ENCODE results near the gene TMCO4. TPM values are rescaled to one million over a fixed set of nuclear protein-coding genes. Genes with fewer than 3 reads are reported as not detected.

TMCO4 gene
- total and polyA plus RNA-seq, 2 of the 4 experiments (the other 2 are of a cell fraction): 7.3 to 8.6 TPM

- in situ Hi-C loops (cut with MboI; ENCODE audit: low sequenced_read_pairs): no loop called here
- H3K27me3 ChIP-seq (ENCODE audit: control insufficient read depth, insufficient read depth, low read length): peaks cover 49% of the 10 kb centered on the region
- ChIA-PET CTCF (no interaction called here), POLR2A (ENCODE audit: unreplicated experiment) (no interaction called here)
- ATAC-seq (ENCODE audit: low read depth) (no peak), DNase-seq (no peak)
- no peak for TF ChIP-seq POLR2A (IDR thresholded peaks at IDR 0.05; ENCODE audit: low read depth, low read length)
- no peak for TF ChIP-seq USF2 (IDR thresholded peaks at IDR 0.05; ENCODE audit: low read depth, low read length)
- no peak for TF ChIP-seq RCOR1 (IDR thresholded peaks at IDR 0.05; ENCODE audit: insufficient replicate concordance, low read length)
- TF ChIP-seq CHD1 (IDR thresholded peaks at IDR 0.05; ENCODE audit: low read depth, low read length): no peak
- no peak for TF ChIP-seq RFX5 (IDR thresholded peaks at IDR 0.05; ENCODE audit: low read depth, low read length)
- no peak for TF ChIP-seq CTCF (conservative IDR thresholded peaks at IDR 0.05; ENCODE audit: low read depth, low read length)
- no peak for TF ChIP-seq MAFK (IDR thresholded peaks at IDR 0.05; ENCODE audit: low read depth, low read length)
- TF ChIP-seq MXI1 (IDR thresholded peaks at IDR 0.05; ENCODE audit: borderline replicate concordance, low read depth, low read length): no peak
- no peak for TF ChIP-seq SMC3 (IDR thresholded peaks at IDR 0.05; ENCODE audit: low read depth, low read length)
- TF ChIP-seq NFE2L2 (IDR thresholded peaks at IDR 0.05; ENCODE audit: low read depth, low read length): no peak
- TF ChIP-seq BHLHE40 (IDR thresholded peaks at IDR 0.05; ENCODE audit: low read depth, low read length): no peak
- TF ChIP-seq RAD21 (IDR thresholded peaks at IDR 0.05; ENCODE audit: low read length): no peak
- TF ChIP-seq ELK1 (IDR thresholded peaks at IDR 0.05; ENCODE audit: borderline replicate concordance, low read depth, low read length): no peak
- no peak for TF ChIP-seq CEBPB (IDR thresholded peaks at IDR 0.05; ENCODE audit: low read depth, low read length)
- no peak for TF ChIP-seq FOS (IDR thresholded peaks at IDR 0.05; ENCODE audit: low read depth, low read length)
- no peak for TF ChIP-seq MAZ (IDR thresholded peaks at IDR 0.05; ENCODE audit: borderline replicate concordance, low read depth, low read length)
- no peak overlapping the region for H2BK20ac ChIP-seq (ENCODE audit: low read depth, low read length)
- H4K5ac ChIP-seq (ENCODE audit: low read depth, low read length): no peak overlapping the region
- H3K9me1 ChIP-seq (ENCODE audit: insufficient read depth, low read length): no peaks in the 10 kb centered on the region
- H3K9me3 ChIP-seq (ENCODE audit: control insufficient read depth, insufficient read depth, low read length): no peaks in the 10 kb centered on the region
- no peak overlapping the region for H2AK5ac ChIP-seq (ENCODE audit: low read depth, low read length)
- no peak overlapping the region for H3K18ac ChIP-seq (ENCODE audit: low read depth, low read length)
- no peak overlapping the region for H2BK15ac ChIP-seq (ENCODE audit: low read depth, low read length)
- H3K79me1 ChIP-seq (ENCODE audit: low read depth in 1 of 2, low read length in 2 of 2): no peaks in the 10 kb centered on the region
- H3K36me3 ChIP-seq (ENCODE audit: control insufficient read depth, insufficient read depth, low read length): no peaks in the 10 kb centered on the region
- 0 out of 2 replicates have a peak, but pooled peaks cover under 1% of the 10 kb centered on the region for H4K20me1 ChIP-seq (ENCODE audit: insufficient read depth, low read length)
- H2BK5ac ChIP-seq (ENCODE audit: low read depth, low read length, poor library complexity, severe bottlenecking): no peak overlapping the region
- no peak overlapping the region for H3K56ac ChIP-seq (ENCODE audit: extremely low read depth, insufficient read depth, low read length)
- no peak overlapping the region for H2AK9ac ChIP-seq (replicated peaks; ENCODE audit: low read depth, low read length, poor library complexity)
- no peak overlapping the region for H3K27ac ChIP-seq (ENCODE audit: insufficient read depth, low read length)
- no peak overlapping the region for H3K4me3 ChIP-seq (ENCODE audit: insufficient read depth, low read depth, low read length)
- H2BK120ac ChIP-seq (ENCODE audit: low read depth, low read length): no peak overlapping the region
- no peak overlapping the region for H3K9ac ChIP-seq (ENCODE audit: low read depth, low read length)
- H3K4me2 ChIP-seq (ENCODE audit: low read depth, low read length): no peak overlapping the region
- WGBS, 2 experiments (ENCODE audit: extremely low coverage in 2 of 2, insufficient read length in 1 of 2): no CpG with 5 or more reads among the region's 4 CpGs
- dilution Hi-C loops (cut with HindIII; ENCODE audit: low sequenced_read_pairs, unreplicated experiment): no loop called here
- H3K14ac ChIP-seq (replicated peaks; ENCODE audit: low read depth, low read length): no peak overlapping the region
- no peak overlapping the region for H4K8ac ChIP-seq (ENCODE audit: low read depth in 2 of 2, low read length in 2 of 2)
- BruUV-seq (replicated peaks): no TSS peak
- no peaks in the 10 kb centered on the region for H3K4me1 ChIP-seq (ENCODE audit: control insufficient read depth, insufficient read depth, low read length)
- intact Hi-C loops (cut with micrococcal nuclease): no loop called here
- H3K23ac ChIP-seq (ENCODE audit: low read depth, low read length): no peak overlapping the region
- H4K91ac ChIP-seq (ENCODE audit: insufficient read depth, low read depth, low read length): no peak overlapping the region
- no peak overlapping the region for H3K4ac ChIP-seq (ENCODE audit: low read depth, low read length)
- H2AFZ ChIP-seq (replicated peaks; ENCODE audit: low read length, poor library complexity): no peak overlapping the region
These were observed 128.9 kb downstream of the TMCO4 start for GRCh38 chr1:19670787-19671186.
